Vagina (tissue), 2 donors: ENCODE results near the gene KCNK5. TPM values are rescaled to one million over a fixed set of nuclear protein-coding genes. Genes with fewer than 3 reads are reported as not detected.

Experiments used
- DNase-seq, 2 donors: peaks; one replicate each; pipeline ENCODE4 v3.0.0-alpha.2; 2017; ENCODE audit errors: extremely low spot score in 2 of 2
- H3K27ac ChIP-seq: fragments of 200-600 bp; sonication (generic); one replicate; pipeline ENCODE4 v1.5.1; 2019
- H3K27me3 ChIP-seq: fragments of 200-600 bp; sonication (generic); one replicate; pipeline ENCODE4 v1.5.1; 2019
- H3K36me3 ChIP-seq, 2 donors: fragments of 200-600 bp; sonication (generic); one replicate each; pipeline ENCODE4 v1.5.1; 2017 to 2019
- H3K4me1 ChIP-seq: fragments of 200-600 bp; sonication (generic); one replicate; pipeline ENCODE4 v1.5.1; 2019
- H3K4me3 ChIP-seq, 2 donors: fragments of 200-600 bp; sonication (generic); 1 replicate in 1 of 2; 2 replicates in 1 of 2; pipeline ENCODE4 v1.5.1; 2016 to 2019
- H3K9me3 ChIP-seq: fragments of 200-600 bp; sonication (generic); one replicate; pipeline ENCODE4 v1.5.1; 2019
- CTCF ChIP-seq, 3 experiments: fragments of 450-650 bp in 2 of 3; fragments of 200-600 bp in 1 of 3; sonication (generic) in 1 of 3; IDR thresholded peaks; one replicate each; pipeline ENCODE4 v1.5.1; 2017 to 2019; ENCODE audit warnings: antibody characterized with exemption in 3 of 3, mild to moderate bottlenecking in 2 of 3, moderate library complexity in 2 of 3
- POLR2A ChIP-seq, 2 donors: fragments of 450-650 bp; IDR thresholded peaks; one replicate each; pipeline ENCODE4 v1.6.1; 2017; ENCODE audit warnings: antibody characterized with exemption in 2 of 2, mild to moderate bottlenecking in 2 of 2, moderate library complexity in 2 of 2
- POLR2AphosphoS5 ChIP-seq, 2 donors: sonication (generic); formaldehyde crosslinking; IDR thresholded peaks; one replicate each; pipeline ENCODE4 v1.9.0; 2017; ENCODE audit warnings: antibody characterized with exemption in 2 of 2, mild to moderate bottlenecking in 2 of 2, low read depth in 1 of 2; ENCODE audit not compliant: insufficient read depth in 1 of 2
- intact Hi-C: fragments of 100-400 bp; cut with DNase I; formaldehyde crosslinking; loops from one replicate; pipeline ENCODE4 v1.15.1; 2023
- total RNA-seq: library from RNA; depleted of rRNA; stranded (reverse); fragments of >200 nt; gene quantifications from one replicate; pipeline ENCODE4 v1.2.3, GENCODE V29; 2016

KCNK5 gene
- total RNA-seq = 16.7 TPM

- Histone ChIP-seq H3K9me3 (no peaks in the 10 kb centered on the region), H3K27ac (peak within 1 kb of the TSS; percentile 24), H3K36me3 (no peaks in the 10 kb centered on the region), H3K27me3 (no peaks in the 10 kb centered on the region), H3K4me1 (peaks cover 14% of the 10 kb centered on the region), H3K4me3 (peak within 1 kb of the TSS; percentile 47 to 55)
- TF ChIP-seq CTCF (IDR thresholded peaks at IDR 0.05) (peak in 2 of 3 experiments; percentile 26 to 45), POLR2A (IDR thresholded peaks at IDR 0.05) (peak in 1 of 2 donors; percentile 24), POLR2AphosphoS5 (IDR thresholded peaks at IDR 0.05; ENCODE audit: insufficient read depth in 1 of 2, low read depth in 1 of 2) (peak in 1 of 2 donors; percentile 80)
- intact Hi-C loops = no loop called here
- DNase-seq = no peak
These were observed at the start of gene KCNK5 for GRCh38 chr6:39228992-39229767. Gene KCNK5 (minus strand): TSS chr6:39229475. CDS start chr6:39229111, 364 bp downstream.

DNA sequence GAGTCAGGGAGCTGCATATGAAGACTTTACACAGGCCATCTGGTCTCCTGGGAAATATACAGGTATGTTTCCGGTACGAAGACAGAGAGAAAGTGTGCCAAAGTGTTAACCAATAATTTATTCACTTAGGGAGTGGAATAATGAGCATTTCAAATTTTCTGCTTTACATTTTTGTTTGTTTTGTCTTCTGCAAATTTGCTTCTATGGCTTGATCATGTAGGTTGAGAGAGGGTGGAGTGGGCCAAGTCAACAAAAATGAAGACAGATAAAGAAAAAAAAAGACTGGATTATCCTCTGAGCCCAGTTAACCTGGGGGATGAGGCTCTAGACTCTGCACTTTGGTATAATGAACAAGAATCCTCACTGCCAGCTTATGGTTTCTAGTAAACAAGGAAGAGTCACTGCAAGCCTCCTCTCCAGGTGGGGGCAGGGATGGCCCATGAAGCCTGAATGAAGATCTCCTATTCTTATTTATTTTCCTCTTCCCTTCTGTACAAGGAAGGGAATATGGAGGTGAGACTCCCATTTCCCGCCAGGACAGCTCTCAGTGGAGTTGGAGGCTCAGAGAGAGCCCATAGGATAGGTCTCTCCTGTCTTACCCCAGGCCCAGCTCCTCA is 47.2 kb upstream of the KCNK5 start:
- intact Hi-C loops = no loop called here
- H3K4me3 ChIP-seq = no peak overlapping the region
- H3K9me3 ChIP-seq = no peaks in the 10 kb centered on the region
- TF ChIP-seq CTCF (IDR thresholded peaks at IDR 0.05) (no peak), POLR2AphosphoS5 (IDR thresholded peaks at IDR 0.05; ENCODE audit: insufficient read depth in 1 of 2, low read depth in 1 of 2) (no peak), POLR2A (IDR thresholded peaks at IDR 0.05) (no peak)
- no peaks in the 10 kb centered on the region for H3K27me3 ChIP-seq
- no peaks in the 10 kb centered on the region for H3K4me1 ChIP-seq
- no peaks in the 10 kb centered on the region for H3K36me3 ChIP-seq
- H3K27ac ChIP-seq = no peak overlapping the region
- DNase-seq = no peak

GRCh38 chr6:39274903-39275302 is 45.6 kb upstream of the KCNK5 start:
- H3K4me1 ChIP-seq = no peaks in the 10 kb centered on the region
- TF ChIP-seq POLR2A (IDR thresholded peaks at IDR 0.05) (no peak), POLR2AphosphoS5 (IDR thresholded peaks at IDR 0.05; ENCODE audit: insufficient read depth in 1 of 2, low read depth in 1 of 2) (no peak), CTCF (IDR thresholded peaks at IDR 0.05) (no peak)
- no peak overlapping the region for H3K4me3 ChIP-seq
- no peak overlapping the region for H3K27ac ChIP-seq
- H3K27me3 ChIP-seq = no peaks in the 10 kb centered on the region
- intact Hi-C loops = no loop called here
- no peaks in the 10 kb centered on the region for H3K9me3 ChIP-seq
- H3K36me3 ChIP-seq = no peaks in the 10 kb centered on the region
- no peak for DNase-seq

GRCh38 chr6:39274471-39274870 is 45.2 kb upstream of the KCNK5 start:
- no peak overlapping the region for H3K27ac ChIP-seq
- no peak overlapping the region for H3K4me3 ChIP-seq

More at GRCh38 chr6:39274471-39274870, 45.2 kb upstream of the KCNK5 start:
- Histone ChIP-seq H3K9me3 (no peaks in the 10 kb centered on the region), H3K36me3 (no peaks in the 10 kb centered on the region), H3K27me3 (no peaks in the 10 kb centered on the region), H3K4me1 (no peaks in the 10 kb centered on the region)
- no peak for DNase-seq
- TF ChIP-seq CTCF (IDR thresholded peaks at IDR 0.05) = no peak
- no peak for TF ChIP-seq POLR2AphosphoS5 (IDR thresholded peaks at IDR 0.05; ENCODE audit: insufficient read depth in 1 of 2, low read depth in 1 of 2)
- TF ChIP-seq POLR2A (IDR thresholded peaks at IDR 0.05) = no peak
- intact Hi-C loops = no loop called here
